K562 (cell line): ENCODE data around the gene DGAT2L6. TPM values are rescaled to one million over a fixed set of nuclear protein-coding genes. Genes with fewer than 3 reads are reported as not detected.

Experiments used
- FOXA1 ChIP-seq: fragments of 450-650 bp; IDR thresholded peaks from 2 replicates; pipeline ENCODE4 v1.6.1; 2016; ENCODE audit warnings: mild to moderate bottlenecking, borderline replicate concordance
- HDAC3 ChIP-seq: fragments of 450-650 bp; IDR thresholded peaks from 2 replicates; pipeline ENCODE4 v1.6.1; 2018; ENCODE audit warnings: borderline replicate concordance, mild to moderate bottlenecking, moderate library complexity; ENCODE audit not compliant: partially characterized antibody
- L3MBTL2 ChIP-seq: fragments of 450-650 bp; IDR thresholded peaks from 2 replicates; pipeline ENCODE4 v1.6.1; 2016; ENCODE audit warnings: mild to moderate bottlenecking, moderate library complexity
- ZNF507 ChIP-seq: conservative IDR thresholded peaks from 2 replicates; pipeline ENCODE4 v1.6.1; 2017; ENCODE audit warnings: missing genetic modification characterization, missing compliant biosample characterization
- polyA plus RNA-seq, 8 experiments: library from polyadenylated mRNA; depleted of rRNA in 4 of 8; stranded (reverse) in 5 of 8; unstranded in 3 of 8; fragments of >200 nt; fragmentation: Nextera tagmentation in 2 of 8; fragmentation: Illumina TruSeq in 1 of 8; extraction: Ambion mirVana in 2 of 8; extraction: Trizol in 1 of 8; gene quantifications; 2 replicates each; pipeline versions ENCODE4 v1.2.1 to v1.2.3, GENCODE V29; 2011 to 2014; ENCODE audit warnings: inconsistent platforms in 1 of 8, missing spikeins in 1 of 8
- total RNA-seq, 7 experiments: library from RNA; depleted of rRNA in 6 of 7; stranded (reverse); fragments of >200 nt in 6 of 7; fragmentation: Illumina TruSeq in 2 of 7; extraction: Trizol in 2 of 7; gene quantifications; 2 replicates each; pipeline versions ENCODE4 v1.2.1 to v1.2.3, GENCODE V29; 2011 to 2021; ENCODE audit warnings: low replicate concordance in 1 of 7
- TF ChIP-seq, protein P1 (sequence below): fragments of 250-450 bp; sonication (Bioruptor Pico); IDR thresholded peaks from 2 replicates; pipeline ENCODE4 v1.8.0; 2021; ENCODE audit warnings: moderate library complexity, mild to moderate bottlenecking, inconsistent platforms
- TF ChIP-seq, protein P2 (sequence below), 2 experiments: fragments of 450-650 bp; IDR thresholded peaks; 2 replicates each; pipeline ENCODE4 v1.6.1; 2016; ENCODE audit warnings: mild to moderate bottlenecking in 2 of 2, borderline replicate concordance in 1 of 2, low read depth in 1 of 2, moderate library complexity in 1 of 2
- TF ChIP-seq, protein P3 (sequence below): fragments of 450-650 bp; IDR thresholded peaks from 2 replicates; pipeline ENCODE4 v1.6.1; 2016; ENCODE audit warnings: antibody characterized with exemption
- TF ChIP-seq, protein P4 (sequence below): fragments of 450-650 bp; IDR thresholded peaks from one replicate; pipeline ENCODE4 v1.6.1; 2018; ENCODE audit warnings: mild to moderate bottlenecking, moderate library complexity; ENCODE audit not compliant: partially characterized antibody

Gene DGAT2L6
- total and polyA plus RNA-seq, 9 of the 15 experiments (the other 6 are each of a cell fraction or from before 2014, with no cell fraction given) = not detected

DNA sequence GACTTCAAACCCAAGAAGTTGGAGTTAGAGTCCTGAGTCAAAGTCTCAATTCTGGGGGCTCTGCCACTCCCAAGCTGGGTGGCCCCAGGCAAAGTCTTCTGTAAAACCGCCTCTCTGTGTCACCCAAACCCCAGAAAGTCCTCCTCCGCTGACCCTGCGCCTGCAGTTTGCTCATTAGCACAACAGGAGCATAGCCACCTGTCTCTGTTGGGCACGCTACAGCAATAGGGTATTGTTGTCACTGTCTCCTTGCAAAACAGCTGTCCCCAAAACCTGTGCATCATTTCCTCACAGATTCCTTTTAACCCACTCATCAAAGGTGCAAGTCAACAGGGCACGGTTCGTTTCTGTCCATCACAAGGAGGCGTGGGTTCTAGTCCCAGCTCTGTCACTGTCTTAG, 8.0 kb upstream of the DGAT2L6 start (continued):
- TF ChIP-seq, protein P1, sequence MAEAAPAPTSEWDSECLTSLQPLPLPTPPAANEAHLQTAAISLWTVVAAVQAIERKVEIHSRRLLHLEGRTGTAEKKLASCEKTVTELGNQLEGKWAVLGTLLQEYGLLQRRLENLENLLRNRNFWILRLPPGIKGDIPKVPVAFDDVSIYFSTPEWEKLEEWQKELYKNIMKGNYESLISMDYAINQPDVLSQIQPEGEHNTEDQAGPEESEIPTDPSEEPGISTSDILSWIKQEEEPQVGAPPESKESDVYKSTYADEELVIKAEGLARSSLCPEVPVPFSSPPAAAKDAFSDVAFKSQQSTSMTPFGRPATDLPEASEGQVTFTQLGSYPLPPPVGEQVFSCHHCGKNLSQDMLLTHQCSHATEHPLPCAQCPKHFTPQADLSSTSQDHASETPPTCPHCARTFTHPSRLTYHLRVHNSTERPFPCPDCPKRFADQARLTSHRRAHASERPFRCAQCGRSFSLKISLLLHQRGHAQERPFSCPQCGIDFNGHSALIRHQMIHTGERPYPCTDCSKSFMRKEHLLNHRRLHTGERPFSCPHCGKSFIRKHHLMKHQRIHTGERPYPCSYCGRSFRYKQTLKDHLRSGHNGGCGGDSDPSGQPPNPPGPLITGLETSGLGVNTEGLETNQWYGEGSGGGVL = no peak
- TF ChIP-seq, protein P2, sequence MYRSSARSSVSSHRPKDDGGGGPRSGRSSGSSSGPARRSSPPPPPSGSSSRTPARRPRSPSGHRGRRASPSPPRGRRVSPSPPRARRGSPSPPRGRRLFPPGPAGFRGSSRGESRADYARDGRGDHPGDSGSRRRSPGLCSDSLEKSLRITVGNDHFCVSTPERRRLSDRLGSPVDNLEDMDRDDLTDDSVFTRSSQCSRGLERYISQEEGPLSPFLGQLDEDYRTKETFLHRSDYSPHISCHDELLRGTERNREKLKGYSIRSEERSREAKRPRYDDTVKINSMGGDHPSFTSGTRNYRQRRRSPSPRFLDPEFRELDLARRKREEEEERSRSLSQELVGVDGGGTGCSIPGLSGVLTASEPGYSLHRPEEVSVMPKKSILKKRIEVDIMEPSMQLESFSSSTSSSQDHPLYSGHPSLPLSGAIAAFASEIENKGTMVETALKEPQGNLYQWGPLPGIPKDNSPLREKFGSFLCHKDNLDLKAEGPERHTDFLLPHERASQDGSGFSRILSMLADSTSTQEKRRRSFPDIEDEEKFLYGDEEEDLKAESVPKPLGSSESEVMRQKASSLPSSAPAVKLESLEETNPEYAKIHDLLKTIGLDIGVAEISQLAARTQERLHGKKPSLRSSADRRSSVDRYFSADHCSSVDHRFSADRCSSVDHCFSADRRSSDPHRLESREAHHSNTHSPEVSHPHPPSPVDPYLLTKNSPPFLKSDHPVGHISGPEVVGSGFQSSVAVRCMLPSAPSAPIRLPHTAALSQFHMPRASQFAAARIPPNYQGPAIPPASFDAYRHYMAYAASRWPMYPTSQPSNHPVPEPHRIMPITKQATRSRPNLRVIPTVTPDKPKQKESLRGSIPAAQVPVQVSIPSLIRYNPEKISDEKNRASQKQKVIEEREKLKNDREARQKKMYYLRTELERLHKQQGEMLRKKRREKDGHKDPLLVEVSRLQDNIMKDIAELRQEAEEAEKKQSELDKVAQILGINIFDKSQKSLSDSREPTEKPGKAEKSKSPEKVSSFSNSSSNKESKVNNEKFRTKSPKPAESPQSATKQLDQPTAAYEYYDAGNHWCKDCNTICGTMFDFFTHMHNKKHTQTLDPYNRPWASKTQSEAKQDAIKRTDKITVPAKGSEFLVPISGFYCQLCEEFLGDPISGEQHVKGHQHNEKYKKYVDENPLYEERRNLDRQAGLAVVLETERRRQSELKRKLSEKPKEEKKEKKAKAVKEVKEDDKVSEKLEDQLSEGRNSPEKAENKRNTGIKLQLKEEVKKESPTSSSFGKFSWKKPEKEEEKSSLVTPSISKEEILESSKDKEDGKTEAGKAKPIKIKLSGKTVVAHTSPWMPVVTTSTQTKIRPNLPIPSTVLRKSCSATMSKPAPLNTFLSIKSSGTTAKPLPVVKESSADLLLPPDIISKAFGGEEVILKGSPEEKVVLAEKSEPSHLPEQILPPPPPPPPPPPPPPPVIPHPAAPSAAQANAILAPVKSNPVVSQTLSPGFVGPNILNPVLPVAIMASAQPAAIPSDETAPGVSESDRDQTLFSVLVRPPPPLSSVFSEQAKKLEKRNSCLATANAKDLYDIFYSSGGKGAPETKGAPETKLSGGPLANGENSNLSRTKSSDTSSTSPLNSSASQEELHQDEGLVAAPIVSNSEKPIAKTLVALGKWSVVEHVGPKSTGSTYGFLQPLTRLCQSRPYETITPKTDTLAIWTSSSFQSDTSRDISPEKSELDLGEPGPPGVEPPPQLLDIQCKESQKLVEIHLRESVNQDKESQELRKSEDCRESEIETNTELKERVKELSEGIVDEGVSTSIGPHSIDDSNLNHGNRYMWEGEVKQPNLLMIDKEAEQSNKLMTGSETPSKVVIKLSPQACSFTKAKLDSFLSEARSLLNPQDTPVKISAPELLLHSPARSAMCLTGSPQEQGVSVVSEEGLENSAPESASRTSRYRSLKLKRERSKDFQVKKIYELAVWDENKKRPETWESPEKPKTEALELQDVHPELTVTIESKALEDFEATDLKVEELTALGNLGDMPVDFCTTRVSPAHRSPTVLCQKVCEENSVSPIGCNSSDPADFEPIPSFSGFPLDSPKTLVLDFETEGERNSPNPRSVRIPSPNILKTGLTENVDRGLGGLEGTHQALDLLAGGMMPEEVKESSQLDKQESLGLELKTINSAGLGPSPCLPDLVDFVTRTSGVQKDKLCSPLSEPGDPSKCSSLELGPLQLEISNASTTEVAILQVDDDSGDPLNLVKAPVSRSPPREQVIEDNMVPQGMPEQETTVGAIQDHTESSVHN (IDR thresholded peaks at IDR 0.05; ENCODE audit: borderline replicate concordance in 1 of 2, low read depth in 1 of 2) = no peak
- TF ChIP-seq ZNF507 (no peak), HDAC3 (no peak), FOXA1 (no peak), L3MBTL2 (no peak)
- TF ChIP-seq, protein P3, sequence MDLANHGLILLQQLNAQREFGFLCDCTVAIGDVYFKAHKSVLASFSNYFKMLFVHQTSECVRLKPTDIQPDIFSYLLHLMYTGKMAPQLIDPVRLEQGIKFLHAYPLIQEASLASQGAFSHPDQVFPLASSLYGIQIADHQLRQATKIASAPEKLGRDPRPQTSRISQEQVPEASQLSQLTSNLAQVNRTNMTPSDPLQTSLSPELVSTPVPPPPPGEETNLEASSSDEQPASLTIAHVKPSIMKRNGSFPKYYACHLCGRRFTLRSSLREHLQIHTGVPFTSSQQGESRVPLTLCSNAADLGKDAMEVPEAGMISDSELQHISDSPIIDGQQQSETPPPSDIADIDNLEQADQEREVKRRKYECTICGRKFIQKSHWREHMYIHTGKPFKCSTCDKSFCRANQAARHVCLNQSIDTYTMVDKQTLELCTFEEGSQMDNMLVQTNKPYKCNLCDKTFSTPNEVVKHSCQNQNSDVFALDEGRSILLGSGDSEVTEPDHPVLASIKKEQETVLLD = no peak
- TF ChIP-seq, protein P4, sequence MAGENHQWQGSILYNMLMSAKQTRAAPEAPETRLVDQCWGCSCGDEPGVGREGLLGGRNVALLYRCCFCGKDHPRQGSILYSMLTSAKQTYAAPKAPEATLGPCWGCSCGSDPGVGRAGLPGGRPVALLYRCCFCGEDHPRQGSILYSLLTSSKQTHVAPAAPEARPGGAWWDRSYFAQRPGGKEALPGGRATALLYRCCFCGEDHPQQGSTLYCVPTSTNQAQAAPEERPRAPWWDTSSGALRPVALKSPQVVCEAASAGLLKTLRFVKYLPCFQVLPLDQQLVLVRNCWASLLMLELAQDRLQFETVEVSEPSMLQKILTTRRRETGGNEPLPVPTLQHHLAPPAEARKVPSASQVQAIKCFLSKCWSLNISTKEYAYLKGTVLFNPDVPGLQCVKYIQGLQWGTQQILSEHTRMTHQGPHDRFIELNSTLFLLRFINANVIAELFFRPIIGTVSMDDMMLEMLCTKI = no peak
